ENCODE results near the gene GPR35. TPM values are rescaled to one million over a fixed set of nuclear protein-coding genes. Genes with fewer than 3 reads are reported as not detected.

GPR35 gene
- total RNA-seq, 1 experiment from 2014 or later = 0.22 TPM

- ChIA-PET POLR2A (no interaction called here), CTCF (interaction anchor here (1.3 to 2.6 kb wide), 2 partner anchors 11 to 116 kb away, joined by 3 to 9 read pairs; no protein-coding TSS in a partner anchor)
- DNase-seq (ENCODE audit: low spot score) = no peak
- peaks cover 7% of the 10 kb centered on the region for H3K27me3 Mint-ChIP-seq (ENCODE audit: low read depth)
- H3K9me3 Mint-ChIP-seq = peaks cover 26% of the 10 kb centered on the region
- H3K27ac Mint-ChIP-seq = no peak overlapping the region
- ATAC-seq = no peak
- no peak for TF ChIP-seq GRHL2 (CRISPR knock-in tag; IDR thresholded peaks at IDR 0.05; ENCODE audit: insufficient replicate concordance, severe bottlenecking)
- TF ChIP-seq SOX15 (CRISPR knock-in tag; IDR thresholded peaks at IDR 0.05) = no peak
- TF ChIP-seq JAZF1 (CRISPR knock-in tag; IDR thresholded peaks at IDR 0.05) = no peak
- TF ChIP-seq IRF2 (CRISPR knock-in tag; IDR thresholded peaks at IDR 0.05; ENCODE audit: borderline replicate concordance, low read depth) = no peak
- no peak for TF ChIP-seq MXD4 (CRISPR knock-in tag; IDR thresholded peaks at IDR 0.05; ENCODE audit: borderline replicate concordance)
- no peak for TF ChIP-seq ETV6 (CRISPR knock-in tag; IDR thresholded peaks at IDR 0.05)
- no peak for TF ChIP-seq NR2C2 (CRISPR knock-in tag; IDR thresholded peaks at IDR 0.05)
- no peak for TF ChIP-seq ZMAT4 (CRISPR knock-in tag; IDR thresholded peaks at IDR 0.05)
- no peak for TF ChIP-seq MYBL2 (CRISPR knock-in tag; IDR thresholded peaks at IDR 0.05)
- TF ChIP-seq ZNF281 (CRISPR knock-in tag; IDR thresholded peaks at IDR 0.05) = no peak
- TF ChIP-seq TP53 (CRISPR knock-in tag; IDR thresholded peaks at IDR 0.05) = no peak
- no peak for TF ChIP-seq ZBTB43 (CRISPR knock-in tag; IDR thresholded peaks at IDR 0.05)
- TF ChIP-seq USF2 (CRISPR knock-in tag; IDR thresholded peaks at IDR 0.05) = no peak
- no peak for TF ChIP-seq HMGXB4 (CRISPR knock-in tag; IDR thresholded peaks at IDR 0.05)
- no peak for TF ChIP-seq CTCF (IDR thresholded peaks at IDR 0.05)
- TF ChIP-seq E2F1 (CRISPR knock-in tag; IDR thresholded peaks at IDR 0.05) = no peak
- no peak for TF ChIP-seq CBFB (CRISPR knock-in tag; IDR thresholded peaks at IDR 0.05; ENCODE audit: low read depth)
- peaks cover 16% of the 10 kb centered on the region for H3K36me3 Mint-ChIP-seq
- no peaks in the 10 kb centered on the region for H3K4me1 Mint-ChIP-seq
- no peak overlapping the region for H3K4me3 Mint-ChIP-seq
These were observed 4.3 kb downstream of the GPR35 start for GRCh38 chr2:240629619-240629967.
